ENCODE data around the gene PTH1R.

PTH1R gene

GRCh38 chr3:46944191-46944590 is 66.7 kb downstream of the PTH1R start:
- TF ChIP-seq USF1 (IDR thresholded peaks at IDR 0.05) (no peak), CREB1 (IDR thresholded peaks at IDR 0.05; ENCODE audit: low read depth) (no peak), EGR1 (IDR thresholded peaks at IDR 0.05) (no peak), NFIC (IDR thresholded peaks at IDR 0.05) (no peak), EP300 (IDR thresholded peaks at IDR 0.05; ENCODE audit: borderline replicate concordance) (no peak), ZBTB7A (IDR thresholded peaks at IDR 0.05; ENCODE audit: low read depth) (no peak), TCF12 (IDR thresholded peaks at IDR 0.05; ENCODE audit: low read depth) (no peak), FOXM1 (IDR thresholded peaks at IDR 0.05; ENCODE audit: borderline replicate concordance, low read depth) (no peak), TAF1 (IDR thresholded peaks at IDR 0.05; ENCODE audit: low read depth) (no peak), MAX (IDR thresholded peaks at IDR 0.05) (no peak), CEBPB (IDR thresholded peaks at IDR 0.05) (no peak), REST (IDR thresholded peaks at IDR 0.05; ENCODE audit: low read depth) (no peak), YY1 (IDR thresholded peaks at IDR 0.05; ENCODE audit: low read depth) (no peak), TEAD4 (IDR thresholded peaks at IDR 0.05) (no peak), RAD21 (IDR thresholded peaks at IDR 0.05; ENCODE audit: low read depth) (no peak)

GRCh38 chr3:46946416-46946815 is 68.9 kb downstream of the PTH1R start:
- peak; percentile 62 for TF ChIP-seq TEAD4 (IDR thresholded peaks at IDR 0.05)
- no peak; the same call in 1 of the 2 replicates for TF ChIP-seq EP300 (IDR thresholded peaks at IDR 0.05; ENCODE audit: borderline replicate concordance)
- no peak for TF ChIP-seq YY1 (IDR thresholded peaks at IDR 0.05; ENCODE audit: low read depth)
- peak; percentile 60 for TF ChIP-seq MAX (IDR thresholded peaks at IDR 0.05)
- TF ChIP-seq ZBTB7A (IDR thresholded peaks at IDR 0.05; ENCODE audit: low read depth): no peak
- 0 out of 2 replicates have a peak, but pooled peaks have one; percentile 18 for TF ChIP-seq USF1 (IDR thresholded peaks at IDR 0.05)
- no peak for TF ChIP-seq TCF12 (IDR thresholded peaks at IDR 0.05; ENCODE audit: low read depth)
- TF ChIP-seq CREB1 (IDR thresholded peaks at IDR 0.05; ENCODE audit: low read depth): no peak

- TF ChIP-seq EGR1 (IDR thresholded peaks at IDR 0.05): no peak
- no peak for TF ChIP-seq FOXM1 (IDR thresholded peaks at IDR 0.05; ENCODE audit: borderline replicate concordance, low read depth)
- no peak for TF ChIP-seq ZBTB7A (IDR thresholded peaks at IDR 0.05; ENCODE audit: low read depth)
- TF ChIP-seq NFIC (IDR thresholded peaks at IDR 0.05): no peak
- no peak for TF ChIP-seq CREB1 (IDR thresholded peaks at IDR 0.05; ENCODE audit: low read depth)
- TF ChIP-seq TEAD4 (IDR thresholded peaks at IDR 0.05): no peak
- TF ChIP-seq RAD21 (IDR thresholded peaks at IDR 0.05; ENCODE audit: low read depth): no peak
- no peak for TF ChIP-seq REST (IDR thresholded peaks at IDR 0.05; ENCODE audit: low read depth)
- no peak for TF ChIP-seq EP300 (IDR thresholded peaks at IDR 0.05; ENCODE audit: borderline replicate concordance)
- TF ChIP-seq USF1 (IDR thresholded peaks at IDR 0.05): no peak
Observed at GRCh38 chr3:46946856-46947545, 69.5 kb downstream of the PTH1R start.

- TF ChIP-seq USF1 (IDR thresholded peaks at IDR 0.05): no peak
- TF ChIP-seq TAF1 (IDR thresholded peaks at IDR 0.05; ENCODE audit: low read depth): no peak
- no peak for TF ChIP-seq TEAD4 (IDR thresholded peaks at IDR 0.05)
- TF ChIP-seq CEBPB (IDR thresholded peaks at IDR 0.05): no peak
Observed at GRCh38 chr3:46947546-46947901, 70.0 kb downstream of the PTH1R start.

- no peak for TF ChIP-seq USF1 (IDR thresholded peaks at IDR 0.05)
- no peak for TF ChIP-seq ZBTB7A (IDR thresholded peaks at IDR 0.05; ENCODE audit: low read depth)
- TF ChIP-seq YY1 (IDR thresholded peaks at IDR 0.05; ENCODE audit: low read depth): no peak
- no peak for TF ChIP-seq CREB1 (IDR thresholded peaks at IDR 0.05; ENCODE audit: low read depth)
- TF ChIP-seq MAX (IDR thresholded peaks at IDR 0.05): no peak
- TF ChIP-seq REST (IDR thresholded peaks at IDR 0.05; ENCODE audit: low read depth): no peak
- no peak for TF ChIP-seq CEBPB (IDR thresholded peaks at IDR 0.05)
- TF ChIP-seq TEAD4 (IDR thresholded peaks at IDR 0.05): no peak
- no peak for TF ChIP-seq FOXM1 (IDR thresholded peaks at IDR 0.05; ENCODE audit: borderline replicate concordance, low read depth)
- no peak for TF ChIP-seq EGR1 (IDR thresholded peaks at IDR 0.05)
- no peak for TF ChIP-seq RAD21 (IDR thresholded peaks at IDR 0.05; ENCODE audit: low read depth)
- TF ChIP-seq TAF1 (IDR thresholded peaks at IDR 0.05; ENCODE audit: low read depth): no peak
- TF ChIP-seq EP300 (IDR thresholded peaks at IDR 0.05; ENCODE audit: borderline replicate concordance): no peak
- TF ChIP-seq TCF12 (IDR thresholded peaks at IDR 0.05; ENCODE audit: low read depth): no peak
Observed at GRCh38 chr3:46947981-46948791, 70.7 kb downstream of the PTH1R start.

Measured in Ishikawa (cell line).